Stomach (tissue), 4 donors: ENCODE data around the gene NEK6.

Source experiments
- CTCF ChIP-seq, 7 experiments: fragments of 450-650 bp in 4 of 7; fragments of 200-600 bp in 3 of 7; sonication (generic) in 3 of 7; IDR thresholded peaks; one replicate each; pipeline ENCODE4 v1.5.1; 2016 to 2019; ENCODE audit warnings: antibody characterized with exemption in 7 of 7, control low read depth in 2 of 7, mild to moderate bottlenecking in 1 of 7
- EP300 ChIP-seq: sonication (generic); formaldehyde crosslinking; IDR thresholded peaks from one replicate; pipeline ENCODE4 v1.6.1; 2017; ENCODE audit warnings: antibody characterized with exemption
- POLR2A ChIP-seq, 4 donors: fragments of 450-650 bp; IDR thresholded peaks; one replicate each; pipeline ENCODE4 v1.6.1; 2016; ENCODE audit warnings: antibody characterized with exemption in 4 of 4, control low read depth in 2 of 4, mild to moderate bottlenecking in 1 of 4, moderate library complexity in 1 of 4
- POLR2AphosphoS5 ChIP-seq, 3 donors: sonication (generic); formaldehyde crosslinking; IDR thresholded peaks; one replicate each; pipeline ENCODE4 v1.6.1; 2016; ENCODE audit warnings: antibody characterized with exemption in 3 of 3

GRCh38 chr9:124307379-124308030 is 49.8 kb downstream of the NEK6 start:
- TF ChIP-seq CTCF (IDR thresholded peaks at IDR 0.05), result no peak
- TF ChIP-seq POLR2AphosphoS5 (IDR thresholded peaks at IDR 0.05), result no peak
- no peak for TF ChIP-seq POLR2A (IDR thresholded peaks at IDR 0.05)
- no peak for TF ChIP-seq EP300
